Astrocyte (in vitro differentiated cells and primary cell): ENCODE data around the gene APH1A.

Experiments
- EZH2 ChIP-seq: IDR thresholded peaks from 2 replicates; pipeline ENCODE4 v1.6.1; 2012; ENCODE audit warnings: mild to moderate bottlenecking, low read length, inconsistent platforms; ENCODE audit not compliant: insufficient read depth
- TF ChIP-seq, protein P1 (sequence below): IDR thresholded peaks from 2 replicates; pipeline ENCODE4 v1.5.1; 2011; ENCODE audit warnings: low read depth, mild to moderate bottlenecking, inconsistent platforms, low read length, moderate library complexity; ENCODE audit not compliant: insufficient read depth

DNA sequence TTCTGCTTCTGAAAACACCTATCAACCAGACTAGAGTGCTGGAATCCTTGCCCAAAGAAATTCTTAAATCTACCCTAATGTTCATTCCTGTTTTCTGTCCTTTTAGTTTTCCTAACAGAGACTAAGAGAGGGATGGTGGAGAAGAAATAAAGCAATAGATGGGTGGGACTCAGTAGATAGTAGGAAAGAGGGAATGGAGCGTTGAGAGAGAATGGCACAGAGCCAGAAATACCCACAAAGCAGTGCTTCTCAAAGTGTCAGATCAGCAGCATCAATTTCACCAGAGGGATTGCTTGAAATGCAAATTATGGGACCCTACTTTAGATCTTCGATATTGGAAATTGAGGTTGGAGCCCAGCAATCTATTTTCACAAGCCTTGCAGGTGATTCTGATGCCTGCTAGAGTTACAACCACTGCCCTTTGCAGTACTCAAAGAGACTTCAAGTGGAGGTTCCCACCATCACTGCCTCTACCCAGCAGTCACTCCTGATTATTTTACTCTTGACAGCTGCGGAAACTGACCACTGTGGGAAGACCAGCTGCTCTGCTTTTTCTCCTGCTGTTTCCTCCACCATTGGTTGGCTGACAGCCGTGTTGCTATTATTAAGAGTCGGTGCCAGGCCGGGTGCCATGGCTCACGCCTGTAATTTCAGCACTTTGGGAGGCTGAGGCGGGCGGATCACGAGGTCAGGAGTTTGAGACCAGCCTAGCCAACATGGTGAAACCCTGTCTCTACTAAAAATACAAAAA is 41.1 kb upstream of the APH1A start:
- TF ChIP-seq, protein P1, sequence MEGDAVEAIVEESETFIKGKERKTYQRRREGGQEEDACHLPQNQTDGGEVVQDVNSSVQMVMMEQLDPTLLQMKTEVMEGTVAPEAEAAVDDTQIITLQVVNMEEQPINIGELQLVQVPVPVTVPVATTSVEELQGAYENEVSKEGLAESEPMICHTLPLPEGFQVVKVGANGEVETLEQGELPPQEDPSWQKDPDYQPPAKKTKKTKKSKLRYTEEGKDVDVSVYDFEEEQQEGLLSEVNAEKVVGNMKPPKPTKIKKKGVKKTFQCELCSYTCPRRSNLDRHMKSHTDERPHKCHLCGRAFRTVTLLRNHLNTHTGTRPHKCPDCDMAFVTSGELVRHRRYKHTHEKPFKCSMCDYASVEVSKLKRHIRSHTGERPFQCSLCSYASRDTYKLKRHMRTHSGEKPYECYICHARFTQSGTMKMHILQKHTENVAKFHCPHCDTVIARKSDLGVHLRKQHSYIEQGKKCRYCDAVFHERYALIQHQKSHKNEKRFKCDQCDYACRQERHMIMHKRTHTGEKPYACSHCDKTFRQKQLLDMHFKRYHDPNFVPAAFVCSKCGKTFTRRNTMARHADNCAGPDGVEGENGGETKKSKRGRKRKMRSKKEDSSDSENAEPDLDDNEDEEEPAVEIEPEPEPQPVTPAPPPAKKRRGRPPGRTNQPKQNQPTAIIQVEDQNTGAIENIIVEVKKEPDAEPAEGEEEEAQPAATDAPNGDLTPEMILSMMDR: no peak
- no peak for TF ChIP-seq EZH2
